Measurements from ENCODE around the gene FBXO36.
A peak's percentile ranks its signal among the peaks of the same experiment; 100 is the strongest.

Gene FBXO36

GRCh38 chr2:229974266-229974665, 52.0 kb downstream of the FBXO36 start:
- no peak for FAIRE-seq

- no peak for FAIRE-seq
These were observed 58.3 kb downstream of the FBXO36 start for GRCh38 chr2:229980431-229981184.

GRCh38 chr2:229993236-229993635, 70.9 kb downstream of the FBXO36 start:
- no peak for FAIRE-seq

GRCh38 chr2:229996320-229996719, 74.0 kb downstream of the FBXO36 start:
- no peak for FAIRE-seq

- no peak for FAIRE-seq
These were observed 75.3 kb downstream of the FBXO36 start for GRCh38 chr2:229997565-229997964.

- FAIRE-seq, result no peak
These were observed 78.0 kb downstream of the FBXO36 start for GRCh38 chr2:230000118-230000841.

GRCh38 chr2:230007931-230008707, 85.8 kb downstream of the FBXO36 start:
- FAIRE-seq, result peak; percentile 31

GRCh38 chr2:230008708-230009066, 86.4 kb downstream of the FBXO36 start:
- no peak for FAIRE-seq

- no peak for FAIRE-seq
These were observed 88.2 kb downstream of the FBXO36 start for GRCh38 chr2:230010501-230010900.

GRCh38 chr2:230011617-230012016, 89.3 kb downstream of the FBXO36 start:
- FAIRE-seq, result no peak

GRCh38 chr2:230012267-230012884, 90.1 kb downstream of the FBXO36 start:
- no peak for FAIRE-seq

GRCh38 chr2:230016844-230017243, 94.5 kb downstream of the FBXO36 start:
- no peak for FAIRE-seq

GRCh38 chr2:230018153-230018552, 95.8 kb downstream of the FBXO36 start:
- FAIRE-seq, result no peak

GRCh38 chr2:230019742-230020141, 97.4 kb downstream of the FBXO36 start:
- FAIRE-seq, result no peak

GRCh38 chr2:230023313-230023712, 101.0 kb downstream of the FBXO36 start:
- no peak for FAIRE-seq

- no peak for FAIRE-seq
These were observed 119.9 kb downstream of the FBXO36 start for GRCh38 chr2:230042195-230042594.

GRCh38 chr2:230043025-230043424, 120.7 kb downstream of the FBXO36 start:
- FAIRE-seq, result no peak

GRCh38 chr2:230043461-230043860, 121.2 kb downstream of the FBXO36 start:
- no peak for FAIRE-seq

GRCh38 chr2:230046491-230046890, 124.2 kb downstream of the FBXO36 start:
- no peak for FAIRE-seq

- no peak for FAIRE-seq
These were observed 125.8 kb downstream of the FBXO36 start for GRCh38 chr2:230048010-230048671.

- no peak for FAIRE-seq
These were observed 127.8 kb downstream of the FBXO36 start for GRCh38 chr2:230050136-230050535.

GRCh38 chr2:230052299-230052698, 130.0 kb downstream of the FBXO36 start:
- FAIRE-seq, result no peak

Measured in TTC549 (cell line).